K562 (cell line): Measurements from ENCODE around the gene WEE1. TPM values are rescaled to one million over a fixed set of nuclear protein-coding genes. Genes with fewer than 3 reads are reported as not detected.

Source experiments
- ATAC-seq: fragments of 200-7000 bp; cut with Tn5 transposase; 3 replicates; pipeline ENCODE4 v1.9.1; 2020; ENCODE audit warnings: moderate library complexity
- BruUV-seq: library from RNA; stranded (reverse); fragments of 400-500 nt; replicated peaks from 2 replicates; lab custom pipeline; 2021; lab: Mats Ljungman, UMichigan
- CTCF ChIA-PET: fragments of 300-600 bp; formaldehyde crosslinking; extraction: SDS; loops from one replicate; lab custom pipeline; 2021; ENCODE audit warnings: low intra/inter-chr PET ratio; lab: Yijun Ruan, JAX
- POLR2A ChIA-PET: fragments of 300-600, 350-650 bp; sonication (Branson Sonifier 250); formaldehyde crosslinking; extraction: SDS; loops from one replicate; lab custom pipeline; 2021; ENCODE audit warnings: antibody characterized with exemption, inconsistent platforms; lab: Yijun Ruan, JAX
- DNase-seq, 4 experiments: peaks; one replicate each; pipeline versions ENCODE4 v3.0.0 to v3.0.0-alpha.2; 2011 to 2018; ENCODE audit warnings: low spot score in 3 of 4, mixed read lengths in 3 of 4; ENCODE audit errors: extremely low read depth in 1 of 4
- FAIRE-seq: peaks from 2 replicates; lab custom pipeline; 2011; peaks lifted over from hg19 to GRCh38; lab: Jason Lieb, UNC
- H2AFZ ChIP-seq: 2 replicates; pipeline ENCODE4 v1.6.0; 2011; ENCODE audit warnings: low read depth, low read length, control low read depth, inconsistent platforms
- H3K27ac ChIP-seq: fragments of 200-600 bp; 3 replicates; pipeline ENCODE4 v1.8.0; 2011; ENCODE audit warnings: low read depth, mild to moderate bottlenecking, control low read depth, inconsistent platforms, low read length, moderate library complexity, mixed read lengths; ENCODE audit errors: extremely low read depth
- H3K27me3 ChIP-seq, 2 experiments: fragments of 300-600 bp in 1 of 2; 2 replicates in 1 of 2; 3 replicates in 1 of 2; pipeline versions ENCODE4 v1.6.0 to v1.8.0; 2011; ENCODE audit warnings: inconsistent platforms in 2 of 2, low read length in 2 of 2, mild to moderate bottlenecking in 1 of 2, mixed read lengths in 1 of 2, moderate library complexity in 1 of 2; ENCODE audit not compliant: control insufficient read depth in 2 of 2, insufficient read depth in 2 of 2
- H3K36me3 ChIP-seq: fragments of 300-600 bp; 3 replicates; pipeline ENCODE4 v1.8.0; 2011; ENCODE audit warnings: mild to moderate bottlenecking, low read length, inconsistent platforms; ENCODE audit not compliant: control insufficient read depth, insufficient read depth
- H3K4me1 ChIP-seq, 2 experiments: fragments of 200-600 bp in 1 of 2; replicated peaks in 1 of 2; 2 replicates in 1 of 2; 3 replicates in 1 of 2; pipeline versions ENCODE4 v1.5.1 to v1.8.0; 2011; ENCODE audit warnings: inconsistent platforms in 2 of 2, low read length in 2 of 2, mild to moderate bottlenecking in 1 of 2, mixed read lengths in 1 of 2, moderate library complexity in 1 of 2; ENCODE audit not compliant: control insufficient read depth in 2 of 2, insufficient read depth in 2 of 2
- H3K4me2 ChIP-seq: 2 replicates; pipeline ENCODE4 v1.6.1; 2011; ENCODE audit warnings: low read length, control low read depth, inconsistent platforms, mixed read lengths; ENCODE audit not compliant: insufficient read depth
- H3K4me3 ChIP-seq: fragments of 200-600 bp; sonication (generic), shearing (Covaris generic); 2 replicates; pipeline ENCODE4 v1.5.1; 2016; ENCODE audit warnings: control low read depth, inconsistent platforms
- H3K79me2 ChIP-seq: fragments of 200-600 bp; 3 replicates; pipeline ENCODE4 v1.8.0; 2011; ENCODE audit warnings: low read length, inconsistent platforms; ENCODE audit not compliant: control insufficient read depth, insufficient read depth
- H3K9ac ChIP-seq, 2 experiments: 2 replicates each; pipeline versions ENCODE4 v1.6.0 to v1.6.1; 2011; ENCODE audit warnings: low read depth in 2 of 2, low read length in 2 of 2, control low read depth in 1 of 2, inconsistent platforms in 1 of 2, mild to moderate bottlenecking in 1 of 2, mixed read lengths in 1 of 2; ENCODE audit not compliant: insufficient read depth in 1 of 2
- H3K9me1 ChIP-seq: one replicate; pipeline ENCODE4 v1.6.0; 2011; ENCODE audit warnings: inconsistent platforms, mild to moderate bottlenecking, low read length, moderate library complexity; ENCODE audit not compliant: control insufficient read depth, insufficient read depth
- H3K9me3 ChIP-seq: replicated peaks from 2 replicates; pipeline ENCODE4 v1.5.1; 2011; ENCODE audit warnings: low read depth, low read length, inconsistent platforms; ENCODE audit not compliant: control insufficient read depth, insufficient read depth
- H4K20me1 ChIP-seq: replicated peaks from 2 replicates; pipeline ENCODE4 v1.6.1; 2011; ENCODE audit warnings: low read length, inconsistent platforms, mixed read lengths; ENCODE audit not compliant: control insufficient read depth, insufficient read depth
- CBX8 ChIP-seq: fragments of 200-600 bp; sonication (generic); IDR thresholded peaks from 2 replicates; pipeline ENCODE4 v1.6.1; 2012; ENCODE audit warnings: borderline replicate concordance, mixed run types, low read depth, mild to moderate bottlenecking, moderate library complexity, mixed read lengths, low read length, control low read depth, inconsistent platforms; ENCODE audit not compliant: poor library complexity, severe bottlenecking; ENCODE audit errors: extremely low read depth
- KAT7 ChIP-seq: sonication (generic); formaldehyde crosslinking; IDR thresholded peaks from 2 replicates; pipeline ENCODE4 v1.8.0; 2022; ENCODE audit warnings: missing genetic modification reagents, mild to moderate bottlenecking, borderline replicate concordance
- KLF16 ChIP-seq: IDR thresholded peaks from 2 replicates; pipeline ENCODE4 v1.6.1; 2016; ENCODE audit warnings: antibody characterized with exemption
- POLR2AphosphoS2 ChIP-seq: IDR thresholded peaks from 2 replicates; pipeline ENCODE4 v1.6.1; 2012; ENCODE audit warnings: low read length, improper control_type of control experiment
- PRPF4 ChIP-seq: fragments of 200-400 bp; formaldehyde crosslinking; IDR thresholded peaks from one replicate; pipeline ENCODE4 v1.6.1; 2017; ENCODE audit warnings: low read length, low read depth, mild to moderate bottlenecking; ENCODE audit not compliant: insufficient read depth, poor library complexity, severe bottlenecking
- STAT5A ChIP-seq: IDR thresholded peaks from 2 replicates; pipeline ENCODE4 v1.6.1; 2012; ENCODE audit warnings: low read length, inconsistent platforms, borderline replicate concordance
- TEAD2 ChIP-seq: fragments of 450-650 bp; IDR thresholded peaks from 2 replicates; pipeline ENCODE4 v1.6.1; 2016; ENCODE audit warnings: missing genetic modification characterization, control low read depth, missing compliant biosample characterization
- ZFPM2 ChIP-seq: fragments of 250-450 bp; sonication (Bioruptor Pico); IDR thresholded peaks from 2 replicates; pipeline ENCODE4 v1.5.1; 2022; ENCODE audit warnings: mild to moderate bottlenecking
- ZNF197 ChIP-seq: fragments of 200-800 bp; sonication (Bioruptor generic); IDR thresholded peaks from 2 replicates; pipeline ENCODE4 v1.6.1; 2016; ENCODE audit warnings: low read depth, missing genetic modification characterization, missing compliant biosample characterization
- whole genome bisulfite sequencing: fragments of 100-300 bp; shearing (Covaris generic); methylation state at CpG from one replicate; pipeline ENCODE4 v1.1.6; 2016; ENCODE audit warnings: low coverage, mixed read lengths; ENCODE audit not compliant: insufficient coverage; ENCODE audit errors: missing lambda C conversion rate; 5-methylcytosine and 5-hydroxymethylcytosine counted together
- in situ Hi-C: fragments of 300-500 bp; cut with MboI; formaldehyde crosslinking; loops from 4 replicates; pipeline ENCODE4 v1.15.0; 2018; ENCODE audit warnings: inconsistent platforms, mixed read lengths
- intact Hi-C: fragments of 100-400 bp; cut with micrococcal nuclease; formaldehyde crosslinking; loops from 2 replicates; pipeline ENCODE4 v1.14.2; 2022
- polyA plus RNA-seq, 8 experiments: library from polyadenylated mRNA; depleted of rRNA in 4 of 8; stranded (reverse) in 5 of 8; unstranded in 3 of 8; fragments of >200 nt; fragmentation: Nextera tagmentation in 2 of 8; fragmentation: Illumina TruSeq in 1 of 8; extraction: Ambion mirVana in 2 of 8; extraction: Trizol in 1 of 8; gene quantifications; 2 replicates each; pipeline versions ENCODE4 v1.2.1 to v1.2.3, GENCODE V29; 2011 to 2014; ENCODE audit warnings: inconsistent platforms in 1 of 8, missing spikeins in 1 of 8
- total RNA-seq, 7 experiments: library from RNA; depleted of rRNA in 6 of 7; stranded (reverse); fragments of >200 nt in 6 of 7; fragmentation: Illumina TruSeq in 2 of 7; extraction: Trizol in 2 of 7; gene quantifications; 2 replicates each; pipeline versions ENCODE4 v1.2.1 to v1.2.3, GENCODE V29; 2011 to 2021; ENCODE audit warnings: low replicate concordance in 1 of 7
- TF ChIP-seq, protein P1 (sequence below): fragments of 200-800 bp; sonication (Bioruptor generic); IDR thresholded peaks from 2 replicates; pipeline ENCODE4 v1.6.1; 2016; ENCODE audit warnings: missing genetic modification characterization, missing compliant biosample characterization
- TF ChIP-seq, protein P2 (sequence below): fragments of 250-450 bp; sonication (Bioruptor Pico); IDR thresholded peaks from 2 replicates; pipeline ENCODE4 v1.4.0; 2020; ENCODE audit warnings: mild to moderate bottlenecking, moderate library complexity
- TF ChIP-seq, protein P3 (sequence below): sonication (generic); IDR thresholded peaks from 2 replicates; pipeline ENCODE4 v1.6.1; 2016

The WEE1 gene
- total and polyA plus RNA-seq, 9 of the 15 experiments (the other 6 are each of a cell fraction or from before 2014, with no cell fraction given), result 21.9 to 99.0 (median 67.4) TPM

GRCh38 chr11:9573052-9573774 lies at the start of gene WEE1 (continued):
- TF ChIP-seq TEAD2 (tag) (no peak), PRPF4 (peak; percentile 53)
- TF ChIP-seq, all 486 proteins: peak for 138

DNA sequence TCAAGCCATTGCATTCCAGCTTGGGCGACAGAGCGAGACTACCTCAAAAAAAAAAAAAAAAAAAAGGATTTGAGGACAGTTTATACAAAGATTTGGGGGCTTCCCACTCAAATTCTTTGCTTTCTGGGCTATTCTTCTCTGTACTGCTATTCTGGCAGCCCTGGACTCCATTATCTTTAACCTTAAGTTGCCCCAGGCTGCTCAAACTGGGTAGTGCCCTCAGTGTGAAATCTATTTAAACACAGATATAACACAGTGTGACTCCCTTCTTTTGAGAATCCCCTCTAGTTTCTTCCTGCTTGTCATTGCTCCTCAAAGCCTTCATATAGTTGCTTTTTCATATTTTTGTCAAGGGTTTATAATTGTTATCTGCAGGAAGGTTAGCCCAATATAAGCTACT lies 49.5 kb upstream of the WEE1 start:
- H3K9ac ChIP-seq, result no peak overlapping the region
- in situ Hi-C loops (no loop called here), intact Hi-C loops (no loop called here)
- H3K27me3 ChIP-seq, result no peaks in the 10 kb centered on the region
- no peaks in the 10 kb centered on the region for H3K79me2 ChIP-seq
- peaks cover 0 to 2% of the 10 kb centered on the region in 2 experiments; a peak in 4 of 5 replicates for H3K4me1 ChIP-seq
- H3K9me3 ChIP-seq, result no peaks in the 10 kb centered on the region
- POLR2A ChIA-PET, result no interaction called here
- 100% methylated on average over 2 of the region's 2 CpGs for WGBS
- BruUV-seq, result no TSS peak
- no peak overlapping the region for H3K4me3 ChIP-seq
- CTCF ChIA-PET, result no interaction called here
- no peak for DNase-seq
- H3K36me3 ChIP-seq, result peaks cover 23% of the 10 kb centered on the region; the same call in 2 of the 3 replicates
- no peak overlapping the region for H3K27ac ChIP-seq
- no peak for ATAC-seq
- H2AFZ ChIP-seq, result no peak overlapping the region
- H3K4me2 ChIP-seq, result no peak overlapping the region
- no peaks in the 10 kb centered on the region for H4K20me1 ChIP-seq
- FAIRE-seq, result no peak
- H3K9me1 ChIP-seq, result no peaks in the 10 kb centered on the region
- TF ChIP-seq STAT5A (no peak), ZFPM2 (CRISPR knock-in tag) (no peak), POLR2AphosphoS2 (no peak), CBX8 (no peak), KAT7 (no peak), ZNF197 (CRISPR knock-in tag) (no peak), KLF16 (no peak)
- TF ChIP-seq, protein P1, sequence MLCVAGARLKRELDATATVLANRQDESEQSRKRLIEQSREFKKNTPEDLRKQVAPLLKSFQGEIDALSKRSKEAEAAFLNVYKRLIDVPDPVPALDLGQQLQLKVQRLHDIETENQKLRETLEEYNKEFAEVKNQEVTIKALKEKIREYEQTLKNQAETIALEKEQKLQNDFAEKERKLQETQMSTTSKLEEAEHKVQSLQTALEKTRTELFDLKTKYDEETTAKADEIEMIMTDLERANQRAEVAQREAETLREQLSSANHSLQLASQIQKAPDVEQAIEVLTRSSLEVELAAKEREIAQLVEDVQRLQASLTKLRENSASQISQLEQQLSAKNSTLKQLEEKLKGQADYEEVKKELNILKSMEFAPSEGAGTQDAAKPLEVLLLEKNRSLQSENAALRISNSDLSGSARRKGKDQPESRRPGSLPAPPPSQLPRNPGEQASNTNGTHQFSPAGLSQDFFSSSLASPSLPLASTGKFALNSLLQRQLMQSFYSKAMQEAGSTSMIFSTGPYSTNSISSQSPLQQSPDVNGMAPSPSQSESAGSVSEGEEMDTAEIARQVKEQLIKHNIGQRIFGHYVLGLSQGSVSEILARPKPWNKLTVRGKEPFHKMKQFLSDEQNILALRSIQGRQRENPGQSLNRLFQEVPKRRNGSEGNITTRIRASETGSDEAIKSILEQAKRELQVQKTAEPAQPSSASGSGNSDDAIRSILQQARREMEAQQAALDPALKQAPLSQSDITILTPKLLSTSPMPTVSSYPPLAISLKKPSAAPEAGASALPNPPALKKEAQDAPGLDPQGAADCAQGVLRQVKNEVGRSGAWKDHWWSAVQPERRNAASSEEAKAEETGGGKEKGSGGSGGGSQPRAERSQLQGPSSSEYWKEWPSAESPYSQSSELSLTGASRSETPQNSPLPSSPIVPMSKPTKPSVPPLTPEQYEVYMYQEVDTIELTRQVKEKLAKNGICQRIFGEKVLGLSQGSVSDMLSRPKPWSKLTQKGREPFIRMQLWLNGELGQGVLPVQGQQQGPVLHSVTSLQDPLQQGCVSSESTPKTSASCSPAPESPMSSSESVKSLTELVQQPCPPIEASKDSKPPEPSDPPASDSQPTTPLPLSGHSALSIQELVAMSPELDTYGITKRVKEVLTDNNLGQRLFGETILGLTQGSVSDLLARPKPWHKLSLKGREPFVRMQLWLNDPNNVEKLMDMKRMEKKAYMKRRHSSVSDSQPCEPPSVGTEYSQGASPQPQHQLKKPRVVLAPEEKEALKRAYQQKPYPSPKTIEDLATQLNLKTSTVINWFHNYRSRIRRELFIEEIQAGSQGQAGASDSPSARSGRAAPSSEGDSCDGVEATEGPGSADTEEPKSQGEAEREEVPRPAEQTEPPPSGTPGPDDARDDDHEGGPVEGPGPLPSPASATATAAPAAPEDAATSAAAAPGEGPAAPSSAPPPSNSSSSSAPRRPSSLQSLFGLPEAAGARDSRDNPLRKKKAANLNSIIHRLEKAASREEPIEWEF (CRISPR knock-in tag), result no peak
- TF ChIP-seq, protein P2, sequence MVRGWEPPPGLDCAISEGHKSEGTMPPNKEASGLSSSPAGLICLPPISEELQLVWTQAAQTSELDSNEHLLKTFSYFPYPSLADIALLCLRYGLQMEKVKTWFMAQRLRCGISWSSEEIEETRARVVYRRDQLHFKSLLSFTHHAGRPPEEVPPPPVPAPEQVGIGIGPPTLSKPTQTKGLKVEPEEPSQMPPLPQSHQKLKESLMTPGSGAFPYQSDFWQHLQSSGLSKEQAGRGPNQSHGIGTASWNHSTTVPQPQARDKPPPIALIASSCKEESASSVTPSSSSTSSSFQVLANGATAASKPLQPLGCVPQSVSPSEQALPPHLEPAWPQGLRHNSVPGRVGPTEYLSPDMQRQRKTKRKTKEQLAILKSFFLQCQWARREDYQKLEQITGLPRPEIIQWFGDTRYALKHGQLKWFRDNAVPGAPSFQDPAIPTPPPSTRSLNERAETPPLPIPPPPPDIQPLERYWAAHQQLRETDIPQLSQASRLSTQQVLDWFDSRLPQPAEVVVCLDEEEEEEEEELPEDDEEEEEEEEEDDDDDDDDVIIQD (CRISPR knock-in tag), result no peak
- TF ChIP-seq, protein P3, sequence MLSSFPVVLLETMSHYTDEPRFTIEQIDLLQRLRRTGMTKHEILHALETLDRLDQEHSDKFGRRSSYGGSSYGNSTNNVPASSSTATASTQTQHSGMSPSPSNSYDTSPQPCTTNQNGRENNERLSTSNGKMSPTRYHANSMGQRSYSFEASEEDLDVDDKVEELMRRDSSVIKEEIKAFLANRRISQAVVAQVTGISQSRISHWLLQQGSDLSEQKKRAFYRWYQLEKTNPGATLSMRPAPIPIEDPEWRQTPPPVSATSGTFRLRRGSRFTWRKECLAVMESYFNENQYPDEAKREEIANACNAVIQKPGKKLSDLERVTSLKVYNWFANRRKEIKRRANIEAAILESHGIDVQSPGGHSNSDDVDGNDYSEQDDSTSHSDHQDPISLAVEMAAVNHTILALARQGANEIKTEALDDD, result no peak
